Lower lobe of right lung (tissue), 2 donors: ENCODE measurements around the gene GPATCH2. TPM values are rescaled to one million over a fixed set of nuclear protein-coding genes. Genes with fewer than 3 reads are reported as not detected.

Experiments
- ATAC-seq, 2 donors: fragments of 200-7000 bp; cut with Tn5 transposase; one replicate each; pipeline ENCODE4 v1.9.1; 2020 to 2022; ENCODE audit warnings: mild to moderate bottlenecking in 2 of 2, moderate library complexity in 2 of 2
- DNase-seq: peaks from one replicate; pipeline ENCODE4 v3.0.0-alpha.2; 2020
- H3K27ac ChIP-seq: fragments of 200-600 bp; one replicate; pipeline ENCODE4 v1.8.0; 2022
- H3K27me3 ChIP-seq: fragments of 200-600 bp; one replicate; pipeline ENCODE4 v1.8.0; 2022; ENCODE audit warnings: low read depth
- H3K36me3 ChIP-seq: fragments of 200-600 bp; one replicate; pipeline ENCODE4 v1.8.0; 2022; ENCODE audit warnings: mild to moderate bottlenecking
- H3K4me1 ChIP-seq: fragments of 200-600 bp; one replicate; pipeline ENCODE4 v1.8.0; 2022
- H3K4me3 ChIP-seq: fragments of 200-600 bp; one replicate; pipeline ENCODE4 v1.8.0; 2022; ENCODE audit warnings: mild to moderate bottlenecking
- H3K9me3 ChIP-seq: fragments of 200-600 bp; one replicate; pipeline ENCODE4 v1.8.0; 2022
- intact Hi-C: fragments of 100-400 bp; cut with DNase I; formaldehyde crosslinking; loops from one replicate; pipeline ENCODE4 v1.11.0; 2022
- total RNA-seq: library from RNA; stranded (reverse); fragmentation: NEBNext Ultra II Directional; extraction: Animal tissue kit (Norgen Biotek cat#: 25700); gene quantifications from one replicate; pipeline ENCODE4 v1.2.1, GENCODE V29; 2021
- TF ChIP-seq, protein P1 (sequence below): fragments of 200-600 bp; IDR thresholded peaks from one replicate; pipeline ENCODE4 v1.8.0; 2022; ENCODE audit warnings: antibody characterized with exemption, mild to moderate bottlenecking
- donor health status: DM: no; HTN: yes; CAD: no; lungs with severe emphysema.

GPATCH2 gene
- total RNA-seq, 1 donor from 2014 or later = 12.4 TPM

DNA sequence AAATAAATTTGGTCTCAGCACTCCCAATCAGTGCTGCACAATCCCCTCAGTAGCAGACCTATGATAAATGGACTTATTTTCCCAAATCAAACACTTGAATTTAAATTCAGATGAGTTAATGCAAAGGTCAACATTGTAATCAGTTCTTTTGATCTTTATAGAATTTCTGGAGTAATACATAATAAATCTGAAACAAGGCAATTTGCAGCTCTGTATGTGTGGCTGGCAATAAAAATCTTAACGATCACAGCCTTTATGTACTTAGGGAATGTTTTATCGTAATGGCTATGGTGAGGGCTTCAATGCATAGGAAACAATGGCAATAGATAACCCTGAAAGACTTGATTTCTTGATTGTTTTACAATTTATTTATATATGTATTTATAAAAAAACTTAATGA, 91.4 kb downstream of the GPATCH2 start:
- ATAC-seq (no peak), DNase-seq (no peak)
- H3K4me1 ChIP-seq = no peaks in the 10 kb centered on the region
- no peaks in the 10 kb centered on the region for H3K9me3 ChIP-seq
- intact Hi-C loops = no loop called here
- H3K36me3 ChIP-seq = no peaks in the 10 kb centered on the region
- TF ChIP-seq, protein P1, sequence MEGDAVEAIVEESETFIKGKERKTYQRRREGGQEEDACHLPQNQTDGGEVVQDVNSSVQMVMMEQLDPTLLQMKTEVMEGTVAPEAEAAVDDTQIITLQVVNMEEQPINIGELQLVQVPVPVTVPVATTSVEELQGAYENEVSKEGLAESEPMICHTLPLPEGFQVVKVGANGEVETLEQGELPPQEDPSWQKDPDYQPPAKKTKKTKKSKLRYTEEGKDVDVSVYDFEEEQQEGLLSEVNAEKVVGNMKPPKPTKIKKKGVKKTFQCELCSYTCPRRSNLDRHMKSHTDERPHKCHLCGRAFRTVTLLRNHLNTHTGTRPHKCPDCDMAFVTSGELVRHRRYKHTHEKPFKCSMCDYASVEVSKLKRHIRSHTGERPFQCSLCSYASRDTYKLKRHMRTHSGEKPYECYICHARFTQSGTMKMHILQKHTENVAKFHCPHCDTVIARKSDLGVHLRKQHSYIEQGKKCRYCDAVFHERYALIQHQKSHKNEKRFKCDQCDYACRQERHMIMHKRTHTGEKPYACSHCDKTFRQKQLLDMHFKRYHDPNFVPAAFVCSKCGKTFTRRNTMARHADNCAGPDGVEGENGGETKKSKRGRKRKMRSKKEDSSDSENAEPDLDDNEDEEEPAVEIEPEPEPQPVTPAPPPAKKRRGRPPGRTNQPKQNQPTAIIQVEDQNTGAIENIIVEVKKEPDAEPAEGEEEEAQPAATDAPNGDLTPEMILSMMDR = no peak
- H3K4me3 ChIP-seq = no peak overlapping the region
- H3K27me3 ChIP-seq = no peaks in the 10 kb centered on the region
- H3K27ac ChIP-seq = no peak overlapping the region

DNA sequence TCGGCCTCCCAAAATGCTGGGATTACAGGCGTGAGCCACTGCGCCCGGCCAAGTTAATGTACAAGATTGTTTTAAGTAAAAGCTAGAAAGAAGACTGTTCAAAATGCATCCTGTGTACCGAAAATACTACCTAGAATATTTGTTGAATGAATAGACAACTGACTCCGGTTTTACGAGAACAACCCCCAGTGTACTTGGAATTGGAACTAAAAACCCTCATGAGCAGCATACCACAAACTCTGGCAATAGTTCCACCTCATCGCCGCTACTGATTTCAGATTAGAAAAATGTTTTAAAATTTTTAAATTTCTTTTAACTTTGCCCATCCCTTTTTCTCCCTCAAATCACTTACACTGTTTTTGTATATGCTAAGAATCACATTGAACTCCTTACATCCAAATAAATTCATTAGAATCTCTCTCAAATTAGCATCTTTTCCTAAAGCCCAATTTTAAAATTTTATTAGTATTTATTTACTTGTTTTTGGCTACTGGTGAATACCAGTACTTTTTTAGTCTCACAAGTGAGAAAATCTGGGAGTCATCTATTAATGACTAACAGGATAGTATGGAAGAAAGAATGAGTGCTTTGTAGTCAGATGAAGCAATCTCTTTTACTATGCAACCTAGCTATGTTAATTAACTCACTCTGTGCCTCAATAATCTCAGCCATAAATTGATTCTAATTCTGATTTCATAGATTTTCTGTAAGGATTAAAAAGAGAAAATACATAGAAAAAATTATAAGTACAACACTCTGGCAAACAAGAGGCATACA, 95.1 kb downstream of the GPATCH2 start:
- H3K4me1 ChIP-seq = no peaks in the 10 kb centered on the region
- intact Hi-C loops = no loop called here
- H3K27me3 ChIP-seq = no peaks in the 10 kb centered on the region
- no peaks in the 10 kb centered on the region for H3K9me3 ChIP-seq
- DNase-seq = no peak
- no peak overlapping the region for H3K27ac ChIP-seq
- ATAC-seq = no peak
- no peak overlapping the region for H3K4me3 ChIP-seq
- H3K36me3 ChIP-seq = no peaks in the 10 kb centered on the region
- TF ChIP-seq, protein P1 = no peak

DNA sequence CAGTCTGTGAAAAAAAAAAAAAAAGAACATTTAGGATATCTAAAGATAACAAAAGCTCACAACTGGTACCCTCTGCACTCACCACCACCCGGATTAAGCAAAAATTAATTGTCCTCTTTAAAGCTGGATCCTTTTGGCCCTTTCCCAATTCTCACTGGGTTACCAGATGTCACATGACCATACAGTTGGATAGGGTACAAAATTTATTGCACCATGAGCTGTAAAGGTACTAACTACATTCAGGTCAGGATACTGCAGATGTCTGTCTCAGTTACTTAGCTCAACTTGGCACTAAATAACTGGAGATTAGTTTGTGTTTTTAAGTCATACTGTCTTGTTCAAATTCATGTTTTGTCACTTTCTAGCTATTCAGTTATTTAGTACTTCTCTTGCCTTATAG, 96.3 kb downstream of the GPATCH2 start:
- DNase-seq (no peak), ATAC-seq (no peak)
- H3K27me3 ChIP-seq = no peaks in the 10 kb centered on the region
- H3K36me3 ChIP-seq = no peaks in the 10 kb centered on the region
- intact Hi-C loops = no loop called here
- H3K9me3 ChIP-seq = no peaks in the 10 kb centered on the region
- H3K4me3 ChIP-seq = no peak overlapping the region
- H3K4me1 ChIP-seq = no peaks in the 10 kb centered on the region
- no peak overlapping the region for H3K27ac ChIP-seq
- TF ChIP-seq, protein P1 = no peak

DNA sequence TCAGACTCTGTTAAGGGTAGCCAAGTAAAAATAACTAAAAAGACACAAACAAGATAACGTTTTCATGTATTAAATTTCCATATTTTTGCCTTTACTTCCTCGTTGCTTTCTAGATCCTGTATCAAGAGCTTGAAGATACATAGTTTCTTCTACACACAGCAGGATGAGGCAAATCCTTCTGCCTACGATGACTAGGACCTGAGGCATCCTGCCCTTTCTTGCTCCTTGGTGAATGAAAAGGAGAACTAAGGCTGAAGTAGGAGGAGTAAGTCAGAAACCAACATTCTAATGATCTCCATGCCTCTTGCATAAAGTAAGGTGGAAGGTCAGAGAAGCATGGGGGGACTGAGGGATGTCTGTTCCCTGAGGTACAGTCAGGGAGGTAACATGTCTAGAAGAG, 102.6 kb downstream of the GPATCH2 start:
- intact Hi-C loops = no loop called here
- DNase-seq (no peak), ATAC-seq (no peak)
- H3K9me3 ChIP-seq = no peaks in the 10 kb centered on the region
- no peaks in the 10 kb centered on the region for H3K27me3 ChIP-seq
- TF ChIP-seq, protein P1 = no peak
- no peaks in the 10 kb centered on the region for H3K4me1 ChIP-seq
- no peak overlapping the region for H3K27ac ChIP-seq
- H3K36me3 ChIP-seq = no peaks in the 10 kb centered on the region
- H3K4me3 ChIP-seq = no peak overlapping the region

DNA sequence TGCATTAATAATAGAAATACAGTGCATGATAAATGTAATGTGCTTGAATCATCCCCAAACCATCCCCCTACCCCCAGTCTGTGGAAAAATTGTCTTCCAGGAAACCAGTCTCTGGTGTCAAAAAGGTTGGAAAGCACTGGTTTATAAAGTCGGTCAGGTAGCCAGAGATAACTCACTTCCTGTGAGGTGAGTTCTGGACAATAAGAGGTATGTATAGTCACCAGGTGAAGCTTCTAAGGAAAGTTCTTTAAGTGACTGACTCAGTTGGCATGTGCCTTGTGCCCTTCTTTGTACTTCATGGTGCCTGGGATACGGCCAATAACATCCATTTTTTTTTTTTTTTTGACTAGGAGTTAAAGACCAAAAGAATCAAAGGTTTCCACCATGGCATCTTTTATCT, 103.7 kb downstream of the GPATCH2 start:
- Histone ChIP-seq H3K9me3 (no peaks in the 10 kb centered on the region), H3K27me3 (no peaks in the 10 kb centered on the region), H3K36me3 (no peaks in the 10 kb centered on the region), H3K4me3 (no peak overlapping the region), H3K4me1 (no peaks in the 10 kb centered on the region), H3K27ac (no peak overlapping the region)
- ATAC-seq (no peak), DNase-seq (no peak)
- TF ChIP-seq, protein P1 = no peak
- intact Hi-C loops = no loop called here
